Parathyroid adenoma (tissue), 2 donors: ENCODE data around the gene NUP43.

ENCODE experiments used
- H2AFZ ChIP-seq: fragments of 300-600 bp; sonication (generic); one replicate; pipeline ENCODE4 v1.7.0; 2017; ENCODE audit warnings: antibody characterized with exemption, mild to moderate bottlenecking
- H3K27ac ChIP-seq: fragments of 300-600 bp; sonication (generic); one replicate; pipeline ENCODE4 v1.7.0; 2017
- H3K27me3 ChIP-seq: fragments of 300-600 bp; sonication (generic); one replicate; pipeline ENCODE4 v1.7.0; 2017; ENCODE audit warnings: low read length; ENCODE audit not compliant: control insufficient read depth, insufficient read depth
- H3K36me3 ChIP-seq: fragments of 300-600 bp; sonication (generic); one replicate; pipeline ENCODE4 v1.7.0; 2017; ENCODE audit warnings: low read length; ENCODE audit not compliant: control insufficient read depth, insufficient read depth
- H3K4me1 ChIP-seq: fragments of 300-600 bp; sonication (generic); one replicate; pipeline ENCODE4 v1.7.0; 2017; ENCODE audit warnings: control low read depth
- H3K4me2 ChIP-seq: fragments of 300-600 bp; sonication (generic); one replicate; pipeline ENCODE4 v1.7.0; 2017; ENCODE audit warnings: low read length
- H3K4me3 ChIP-seq: fragments of 300-600 bp; sonication (generic); one replicate; pipeline ENCODE4 v1.7.0; 2017; ENCODE audit warnings: low read depth, low read length
- H3K79me2 ChIP-seq: fragments of 300-600 bp; sonication (generic); one replicate; pipeline ENCODE4 v1.7.0; 2017; ENCODE audit warnings: control low read depth
- H3K9ac ChIP-seq: fragments of 300-600 bp; sonication (generic); one replicate; pipeline ENCODE4 v1.7.0; 2017; ENCODE audit warnings: mild to moderate bottlenecking
- H3K9me3 ChIP-seq: fragments of 300-600 bp; sonication (generic); one replicate; pipeline ENCODE4 v1.7.0; 2017; ENCODE audit warnings: low read length; ENCODE audit not compliant: control insufficient read depth
- CTCF ChIP-seq: fragments of 300-600 bp; sonication (generic); IDR thresholded peaks from one replicate; pipeline ENCODE4 v1.7.0; 2017; ENCODE audit warnings: antibody characterized with exemption, mild to moderate bottlenecking
- donor health status: primary hyperparathyroidism.

The NUP43 gene

DNA sequence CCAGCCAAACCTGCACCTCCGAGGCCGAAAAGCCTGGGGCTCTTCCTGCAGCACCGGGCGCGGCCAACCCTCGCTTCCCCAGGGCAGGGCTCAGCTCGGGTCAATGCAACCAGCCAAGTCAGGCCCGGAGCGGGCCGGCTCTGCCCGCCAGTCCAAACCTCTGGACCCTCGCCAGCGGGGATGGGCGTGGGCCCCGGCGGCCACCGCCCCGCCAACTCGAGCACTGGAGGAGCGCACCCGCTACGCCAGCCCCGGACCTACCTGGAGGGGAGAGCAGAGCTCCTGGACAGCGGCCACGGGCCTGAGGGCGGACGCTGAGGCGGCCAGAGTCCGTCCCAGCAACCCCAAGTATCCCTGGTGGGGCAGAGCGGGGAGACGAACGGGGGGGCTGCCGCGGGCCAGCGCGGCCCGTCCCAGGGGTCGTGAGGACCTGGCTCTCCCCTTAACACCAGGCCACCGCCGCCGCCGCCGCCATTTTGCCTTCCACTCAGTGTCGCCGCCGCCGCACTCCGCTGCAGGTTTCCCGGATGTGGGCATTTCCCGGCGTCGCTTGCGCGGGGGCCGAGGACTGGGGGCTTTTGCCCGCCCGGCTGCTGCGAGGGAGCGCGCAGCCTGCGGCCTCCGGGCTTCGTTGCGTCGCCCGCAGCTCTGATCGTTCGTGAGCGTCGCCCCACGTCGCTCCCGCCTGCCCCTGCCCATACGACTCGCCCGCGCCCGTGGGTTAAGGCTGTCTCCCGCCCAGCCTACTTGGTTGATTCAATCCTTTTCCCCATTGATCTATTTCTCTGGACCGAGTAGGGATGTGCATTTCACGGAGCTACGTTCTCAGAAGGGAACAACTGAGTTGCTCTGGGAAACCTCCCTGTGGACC is 28.5 kb downstream of the NUP43 start, which contains the start of gene LATS1:
Gene LATS1 (minus strand): TSS at position 514 of the 871 bp plus-strand sequence. CDS start 15,975 bp downstream, outside the sequence.
- Histone ChIP-seq H3K27ac (peak within 1 kb of the TSS; percentile 98), H3K9me3 (no peaks in the 10 kb centered on the region), H2AFZ (peak within 1 kb of the TSS; percentile 93), H3K9ac (peak within 1 kb of the TSS; percentile 94), H3K4me1 (no peaks in the 10 kb centered on the region), H3K36me3 (no peaks in the 10 kb centered on the region), H3K4me3 (peak within 1 kb of the TSS; percentile 97), H3K4me2 (peak within 1 kb of the TSS; percentile 81), H3K79me2 (peaks cover 24% of the 10 kb centered on the region), H3K27me3 (no peaks in the 10 kb centered on the region)
- TF ChIP-seq CTCF = no peak

GRCh38 chr6:149717255-149717587 is 29.1 kb downstream of the NUP43 start:
- Histone ChIP-seq H3K4me3 (peak overlapping the region; percentile 97), H3K4me1 (no peaks in the 10 kb centered on the region)

GRCh38 chr6:149716181-149716963 is 30.0 kb downstream of the NUP43 start:
- Histone ChIP-seq H2AFZ (no peak overlapping the region), H3K4me1 (no peaks in the 10 kb centered on the region), H3K4me3 (peak overlapping the region; percentile 97), H3K9me3 (no peaks in the 10 kb centered on the region), H3K36me3 (no peaks in the 10 kb centered on the region), H3K79me2 (peaks cover 38% of the 10 kb centered on the region), H3K27ac (peak overlapping the region; percentile 98), H3K4me2 (peak overlapping the region; percentile 81), H3K27me3 (no peaks in the 10 kb centered on the region), H3K9ac (no peak overlapping the region)
- TF ChIP-seq CTCF = no peak

More at GRCh38 chr6:149717255-149717587, 29.1 kb downstream of the NUP43 start:
- H2AFZ ChIP-seq = peak overlapping the region; percentile 93
- peak overlapping the region; percentile 94 for H3K9ac ChIP-seq
- no peaks in the 10 kb centered on the region for H3K36me3 ChIP-seq
- H3K27ac ChIP-seq = peak overlapping the region; percentile 98
- H3K4me2 ChIP-seq = peak overlapping the region; percentile 81
- TF ChIP-seq CTCF = no peak
- no peaks in the 10 kb centered on the region for H3K27me3 ChIP-seq
- no peaks in the 10 kb centered on the region for H3K9me3 ChIP-seq
- peaks cover 30% of the 10 kb centered on the region for H3K79me2 ChIP-seq

DNA sequence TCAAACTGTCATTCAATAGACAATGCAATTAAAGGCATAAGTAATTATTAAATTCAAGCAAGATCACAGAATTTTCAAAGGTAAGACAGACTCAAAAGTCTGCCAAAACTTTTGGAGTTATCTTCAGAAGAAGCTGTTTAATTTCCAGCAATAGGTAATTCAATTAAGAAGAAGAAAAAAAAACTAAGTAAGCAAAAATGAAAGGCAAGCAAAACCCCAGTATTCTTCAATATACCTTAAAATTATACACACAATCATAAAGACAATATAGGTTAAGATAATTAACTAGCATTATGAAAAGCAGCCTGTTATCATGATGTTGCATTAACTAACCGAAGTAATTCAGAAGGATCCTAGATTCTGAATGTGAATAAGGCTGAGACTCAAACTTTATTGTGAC is 31.9 kb downstream of the NUP43 start:
- H3K4me2 ChIP-seq = no peak overlapping the region
- TF ChIP-seq CTCF = no peak
- no peak overlapping the region for H2AFZ ChIP-seq
- H3K9me3 ChIP-seq = no peaks in the 10 kb centered on the region
- no peaks in the 10 kb centered on the region for H3K36me3 ChIP-seq
- no peak overlapping the region for H3K9ac ChIP-seq
- no peaks in the 10 kb centered on the region for H3K27me3 ChIP-seq
- peaks cover 51% of the 10 kb centered on the region for H3K79me2 ChIP-seq
- no peaks in the 10 kb centered on the region for H3K4me1 ChIP-seq
- H3K27ac ChIP-seq = no peak overlapping the region
- no peak overlapping the region for H3K4me3 ChIP-seq
